PFSK-1 (cell line): ENCODE data around the gene PCNT.

Experiments used
- POLR2AphosphoS5 ChIP-seq: IDR thresholded peaks from 2 replicates; pipeline ENCODE4 v1.6.1; 2012; ENCODE audit warnings: low read depth, mild to moderate bottlenecking, control low read depth, low read length, moderate library complexity
- TAF1 ChIP-seq: IDR thresholded peaks from 2 replicates; pipeline ENCODE4 v1.6.1; 2012; ENCODE audit warnings: low read length, control low read depth, borderline replicate concordance; ENCODE audit not compliant: insufficient read depth
- TF ChIP-seq, protein P1 (sequence below), 2 experiments: IDR thresholded peaks; 2 replicates each; pipeline versions ENCODE4 v1.6.1 to v1.8.0; 2011 to 2012; ENCODE audit warnings: low read depth in 2 of 2, low read length in 2 of 2, control low read depth in 1 of 2, inconsistent platforms in 1 of 2, mild to moderate bottlenecking in 1 of 2, moderate library complexity in 1 of 2; ENCODE audit not compliant: insufficient read depth in 1 of 2

DNA sequence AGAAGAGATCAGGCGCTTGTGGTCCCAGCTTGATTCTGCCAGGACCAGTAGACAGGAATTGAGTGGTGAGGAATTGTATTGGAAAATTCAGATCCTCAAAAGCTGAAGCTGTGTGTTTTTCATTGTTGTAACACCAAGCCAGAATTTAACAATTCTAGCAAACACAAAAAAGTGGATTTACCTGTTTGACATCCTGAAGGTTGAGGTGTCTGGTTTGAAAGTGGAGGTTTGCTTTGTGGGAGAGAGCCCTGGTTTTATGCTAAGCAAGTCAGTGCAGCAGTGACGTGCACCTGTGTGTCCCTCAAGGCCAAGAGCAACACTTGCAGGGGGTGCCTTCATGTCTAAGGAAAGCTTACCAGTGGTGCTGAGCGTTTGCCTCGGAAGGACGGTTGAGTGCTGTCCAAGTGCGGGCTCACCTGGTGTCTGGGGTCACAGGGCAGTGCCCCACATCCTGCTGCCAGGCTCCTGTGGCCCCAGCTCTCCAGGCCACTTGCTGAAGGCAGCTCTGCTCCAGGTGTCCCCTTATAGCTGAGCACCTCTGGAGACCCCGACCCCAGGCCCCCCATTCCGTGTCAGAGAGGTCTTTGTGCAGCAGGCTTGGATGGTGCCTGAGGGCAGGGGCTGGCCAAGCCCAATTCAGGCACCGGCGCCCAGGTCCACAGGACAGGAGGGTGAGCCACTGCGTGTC lies 27.7 kb downstream of the PCNT start:
- TF ChIP-seq TAF1 (no peak), POLR2AphosphoS5 (no peak)
- TF ChIP-seq, protein P1, sequence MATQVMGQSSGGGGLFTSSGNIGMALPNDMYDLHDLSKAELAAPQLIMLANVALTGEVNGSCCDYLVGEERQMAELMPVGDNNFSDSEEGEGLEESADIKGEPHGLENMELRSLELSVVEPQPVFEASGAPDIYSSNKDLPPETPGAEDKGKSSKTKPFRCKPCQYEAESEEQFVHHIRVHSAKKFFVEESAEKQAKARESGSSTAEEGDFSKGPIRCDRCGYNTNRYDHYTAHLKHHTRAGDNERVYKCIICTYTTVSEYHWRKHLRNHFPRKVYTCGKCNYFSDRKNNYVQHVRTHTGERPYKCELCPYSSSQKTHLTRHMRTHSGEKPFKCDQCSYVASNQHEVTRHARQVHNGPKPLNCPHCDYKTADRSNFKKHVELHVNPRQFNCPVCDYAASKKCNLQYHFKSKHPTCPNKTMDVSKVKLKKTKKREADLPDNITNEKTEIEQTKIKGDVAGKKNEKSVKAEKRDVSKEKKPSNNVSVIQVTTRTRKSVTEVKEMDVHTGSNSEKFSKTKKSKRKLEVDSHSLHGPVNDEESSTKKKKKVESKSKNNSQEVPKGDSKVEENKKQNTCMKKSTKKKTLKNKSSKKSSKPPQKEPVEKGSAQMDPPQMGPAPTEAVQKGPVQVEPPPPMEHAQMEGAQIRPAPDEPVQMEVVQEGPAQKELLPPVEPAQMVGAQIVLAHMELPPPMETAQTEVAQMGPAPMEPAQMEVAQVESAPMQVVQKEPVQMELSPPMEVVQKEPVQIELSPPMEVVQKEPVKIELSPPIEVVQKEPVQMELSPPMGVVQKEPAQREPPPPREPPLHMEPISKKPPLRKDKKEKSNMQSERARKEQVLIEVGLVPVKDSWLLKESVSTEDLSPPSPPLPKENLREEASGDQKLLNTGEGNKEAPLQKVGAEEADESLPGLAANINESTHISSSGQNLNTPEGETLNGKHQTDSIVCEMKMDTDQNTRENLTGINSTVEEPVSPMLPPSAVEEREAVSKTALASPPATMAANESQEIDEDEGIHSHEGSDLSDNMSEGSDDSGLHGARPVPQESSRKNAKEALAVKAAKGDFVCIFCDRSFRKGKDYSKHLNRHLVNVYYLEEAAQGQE (IDR thresholded peaks at IDR 0.05; ENCODE audit: insufficient read depth in 1 of 2, low read depth in 2 of 2, low read length in 2 of 2): no peak
